ENCODE results near the gene FNDC11.

The FNDC11 gene

DNA sequence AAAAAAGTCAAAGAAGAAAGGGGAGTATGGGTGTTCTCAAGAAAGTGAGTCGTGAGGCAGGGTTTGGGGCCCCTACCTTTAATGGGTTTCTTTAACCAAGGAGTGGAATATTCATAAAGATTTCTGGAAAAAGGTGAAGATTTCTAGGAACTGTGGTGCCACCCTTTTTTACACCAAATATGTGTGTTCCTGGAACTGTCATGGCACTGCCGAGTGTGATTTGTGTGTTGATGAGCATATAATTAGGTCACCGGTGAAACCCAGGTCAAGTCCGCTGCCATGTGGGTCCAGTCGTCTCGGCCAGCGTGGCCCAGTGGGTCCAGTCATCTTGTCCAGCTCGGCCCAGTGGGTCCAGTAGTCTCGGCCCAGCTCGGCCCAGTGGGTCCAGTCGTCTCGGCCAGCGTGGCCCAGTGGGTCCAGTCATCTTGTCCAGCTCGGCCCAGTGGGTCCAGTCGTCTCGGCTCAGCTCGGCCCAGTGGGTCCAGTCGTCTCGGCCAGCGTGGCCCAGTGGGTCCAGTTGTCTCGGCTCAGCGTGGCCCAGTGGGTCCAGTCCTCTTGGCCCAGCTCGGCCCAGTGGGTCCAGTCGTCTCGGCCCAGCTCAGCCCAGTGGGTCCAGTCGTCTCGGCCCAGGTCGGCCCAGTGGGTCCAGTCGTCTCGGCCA lies 46.7 kb upstream of the FNDC11 start:
- TF ChIP-seq, protein P1, sequence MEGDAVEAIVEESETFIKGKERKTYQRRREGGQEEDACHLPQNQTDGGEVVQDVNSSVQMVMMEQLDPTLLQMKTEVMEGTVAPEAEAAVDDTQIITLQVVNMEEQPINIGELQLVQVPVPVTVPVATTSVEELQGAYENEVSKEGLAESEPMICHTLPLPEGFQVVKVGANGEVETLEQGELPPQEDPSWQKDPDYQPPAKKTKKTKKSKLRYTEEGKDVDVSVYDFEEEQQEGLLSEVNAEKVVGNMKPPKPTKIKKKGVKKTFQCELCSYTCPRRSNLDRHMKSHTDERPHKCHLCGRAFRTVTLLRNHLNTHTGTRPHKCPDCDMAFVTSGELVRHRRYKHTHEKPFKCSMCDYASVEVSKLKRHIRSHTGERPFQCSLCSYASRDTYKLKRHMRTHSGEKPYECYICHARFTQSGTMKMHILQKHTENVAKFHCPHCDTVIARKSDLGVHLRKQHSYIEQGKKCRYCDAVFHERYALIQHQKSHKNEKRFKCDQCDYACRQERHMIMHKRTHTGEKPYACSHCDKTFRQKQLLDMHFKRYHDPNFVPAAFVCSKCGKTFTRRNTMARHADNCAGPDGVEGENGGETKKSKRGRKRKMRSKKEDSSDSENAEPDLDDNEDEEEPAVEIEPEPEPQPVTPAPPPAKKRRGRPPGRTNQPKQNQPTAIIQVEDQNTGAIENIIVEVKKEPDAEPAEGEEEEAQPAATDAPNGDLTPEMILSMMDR (IDR thresholded peaks at IDR 0.05; ENCODE audit: insufficient read depth, low read length) = no peak
- TF ChIP-seq, protein P2, sequence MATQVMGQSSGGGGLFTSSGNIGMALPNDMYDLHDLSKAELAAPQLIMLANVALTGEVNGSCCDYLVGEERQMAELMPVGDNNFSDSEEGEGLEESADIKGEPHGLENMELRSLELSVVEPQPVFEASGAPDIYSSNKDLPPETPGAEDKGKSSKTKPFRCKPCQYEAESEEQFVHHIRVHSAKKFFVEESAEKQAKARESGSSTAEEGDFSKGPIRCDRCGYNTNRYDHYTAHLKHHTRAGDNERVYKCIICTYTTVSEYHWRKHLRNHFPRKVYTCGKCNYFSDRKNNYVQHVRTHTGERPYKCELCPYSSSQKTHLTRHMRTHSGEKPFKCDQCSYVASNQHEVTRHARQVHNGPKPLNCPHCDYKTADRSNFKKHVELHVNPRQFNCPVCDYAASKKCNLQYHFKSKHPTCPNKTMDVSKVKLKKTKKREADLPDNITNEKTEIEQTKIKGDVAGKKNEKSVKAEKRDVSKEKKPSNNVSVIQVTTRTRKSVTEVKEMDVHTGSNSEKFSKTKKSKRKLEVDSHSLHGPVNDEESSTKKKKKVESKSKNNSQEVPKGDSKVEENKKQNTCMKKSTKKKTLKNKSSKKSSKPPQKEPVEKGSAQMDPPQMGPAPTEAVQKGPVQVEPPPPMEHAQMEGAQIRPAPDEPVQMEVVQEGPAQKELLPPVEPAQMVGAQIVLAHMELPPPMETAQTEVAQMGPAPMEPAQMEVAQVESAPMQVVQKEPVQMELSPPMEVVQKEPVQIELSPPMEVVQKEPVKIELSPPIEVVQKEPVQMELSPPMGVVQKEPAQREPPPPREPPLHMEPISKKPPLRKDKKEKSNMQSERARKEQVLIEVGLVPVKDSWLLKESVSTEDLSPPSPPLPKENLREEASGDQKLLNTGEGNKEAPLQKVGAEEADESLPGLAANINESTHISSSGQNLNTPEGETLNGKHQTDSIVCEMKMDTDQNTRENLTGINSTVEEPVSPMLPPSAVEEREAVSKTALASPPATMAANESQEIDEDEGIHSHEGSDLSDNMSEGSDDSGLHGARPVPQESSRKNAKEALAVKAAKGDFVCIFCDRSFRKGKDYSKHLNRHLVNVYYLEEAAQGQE (IDR thresholded peaks at IDR 0.05; ENCODE audit: insufficient replicate concordance, low read depth) = no peak
- TF ChIP-seq SPI1 (IDR thresholded peaks at IDR 0.05; ENCODE audit: borderline replicate concordance, low read depth) = no peak
- TF ChIP-seq POLR2AphosphoS5 (IDR thresholded peaks at IDR 0.05; ENCODE audit: low read depth) = no peak
- no peak for TF ChIP-seq GABPA (IDR thresholded peaks at IDR 0.05; ENCODE audit: low read depth)
- no peak overlapping the region for H3K27ac ChIP-seq (replicated peaks)
- no peak overlapping the region for H3K4me3 ChIP-seq (replicated peaks; ENCODE audit: insufficient read depth, low read length)
- H3K27me3 ChIP-seq (ENCODE audit: insufficient read depth, poor library complexity, severe bottlenecking) = no peaks in the 10 kb centered on the region
- DNase-seq (ENCODE audit: low read depth in 1 of 2, low spot score in 1 of 2) = no peak

DNA sequence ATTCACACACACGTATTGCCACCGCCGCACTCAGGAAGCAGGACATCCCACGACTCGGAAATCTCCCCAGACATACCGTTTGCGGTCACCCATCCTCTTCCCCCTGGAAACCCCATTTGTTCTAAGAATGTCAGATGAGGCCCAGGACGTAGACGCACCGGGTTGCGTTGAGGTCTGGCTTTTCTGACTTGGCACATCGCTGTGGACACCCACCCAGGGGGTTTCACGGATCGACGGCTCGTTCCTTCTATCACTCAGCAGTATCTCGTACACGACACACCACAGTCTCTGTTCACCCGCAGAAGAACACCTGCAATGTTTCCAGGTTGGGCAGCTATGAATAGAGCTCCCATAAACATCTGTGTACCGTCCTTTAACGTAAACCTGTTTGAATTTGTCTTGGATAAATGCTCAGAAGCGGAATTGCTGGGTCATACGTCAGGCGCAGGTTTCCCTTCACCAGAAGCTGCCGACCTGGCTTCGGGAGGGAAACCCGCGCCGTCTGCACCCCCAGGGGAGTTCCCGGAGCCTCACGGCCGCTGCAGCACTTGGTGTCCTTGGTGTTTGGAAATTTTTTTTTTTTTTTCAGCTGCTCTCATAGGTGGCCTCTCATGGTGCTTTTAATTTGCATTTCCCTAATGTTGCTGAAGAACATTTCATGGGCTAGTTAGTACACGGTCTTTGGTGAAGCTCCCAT lies 45.7 kb upstream of the FNDC11 start:
- no peak overlapping the region for H3K4me3 ChIP-seq (replicated peaks; ENCODE audit: insufficient read depth, low read length)
- H3K27ac ChIP-seq (replicated peaks) = no peak overlapping the region
- TF ChIP-seq GABPA (IDR thresholded peaks at IDR 0.05; ENCODE audit: low read depth) (no peak), POLR2AphosphoS5 (IDR thresholded peaks at IDR 0.05; ENCODE audit: low read depth) (no peak), SPI1 (IDR thresholded peaks at IDR 0.05; ENCODE audit: borderline replicate concordance, low read depth) (no peak)
- TF ChIP-seq, protein P2 (IDR thresholded peaks at IDR 0.05; ENCODE audit: insufficient replicate concordance, low read depth) = no peak
- TF ChIP-seq, protein P1 (IDR thresholded peaks at IDR 0.05; ENCODE audit: insufficient read depth, low read length) = no peak
- DNase-seq (ENCODE audit: low read depth in 1 of 2, low spot score in 1 of 2) = no peak
- H3K27me3 ChIP-seq (ENCODE audit: insufficient read depth, poor library complexity, severe bottlenecking) = no peaks in the 10 kb centered on the region

DNA sequence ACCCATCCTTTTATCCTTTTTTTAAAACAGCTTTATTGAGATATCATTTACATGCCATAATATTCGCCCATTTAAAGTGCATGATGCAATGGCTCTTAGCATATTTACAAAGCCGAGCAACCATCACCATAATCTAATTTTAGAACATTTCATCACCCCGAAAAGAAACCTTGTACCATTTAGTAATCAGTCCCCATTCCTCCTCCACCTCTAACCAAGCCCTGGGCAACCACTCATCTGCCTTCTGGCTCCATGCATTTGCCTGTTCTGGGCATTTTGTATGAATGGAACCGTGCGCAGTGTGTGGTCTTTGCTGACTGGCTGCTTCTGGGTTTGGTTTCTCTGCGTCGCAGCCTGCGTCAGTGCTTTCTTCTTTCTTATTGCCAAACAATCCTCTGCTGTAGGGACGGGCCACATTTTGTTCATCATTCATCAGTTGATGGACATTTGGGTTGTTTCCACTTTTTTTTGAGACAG lies 44.8 kb upstream of the FNDC11 start:
- Histone ChIP-seq H3K27ac (replicated peaks) (no peak overlapping the region), H3K4me3 (replicated peaks; ENCODE audit: insufficient read depth, low read length) (no peak overlapping the region), H3K27me3 (ENCODE audit: insufficient read depth, poor library complexity, severe bottlenecking) (no peaks in the 10 kb centered on the region)
- TF ChIP-seq, protein P1 (IDR thresholded peaks at IDR 0.05; ENCODE audit: insufficient read depth, low read length) = no peak
- TF ChIP-seq SPI1 (IDR thresholded peaks at IDR 0.05; ENCODE audit: borderline replicate concordance, low read depth) = no peak
- DNase-seq (ENCODE audit: low read depth in 1 of 2, low spot score in 1 of 2) = no peak
